Measurements from ENCODE around the gene CKS1B. TPM values are rescaled to one million over a fixed set of nuclear protein-coding genes. Genes with fewer than 3 reads are reported as not detected.
A peak's percentile ranks its signal among the peaks of the same experiment; 100 is the strongest.

Gene CKS1B
- total RNA-seq, 1 experiment from 2014 or later, result 259 TPM

- Histone ChIP-seq H3K9me3 (no peaks in the 10 kb centered on the region), H3K4me3 (ENCODE audit: low read depth, low read length) (peak overlapping the region; percentile 92), H3K36me3 (ENCODE audit: control insufficient read depth, insufficient read depth, low read length) (peaks cover 4% of the 10 kb centered on the region), H3K27me3 (replicated peaks; ENCODE audit: control insufficient read depth, insufficient read depth, low read length) (no peaks in the 10 kb centered on the region), H3K4me1 (peaks cover 25% of the 10 kb centered on the region)
- H3K36me3 Mint-ChIP-seq (ENCODE audit: insufficient read depth, unreplicated experiment), result peaks cover 44% of the 10 kb centered on the region
- no TSS peak for BruUV-seq (replicated peaks)
- intact Hi-C loops (cut with micrococcal nuclease; ENCODE audit: unreplicated experiment), result loop anchor here (1.0 to 5.0 kb wide), 6 partner anchors 15 to 443 kb away; partner anchors contain the start of genes EFNA1, EFNA4 and UBE2Q1
- POLR2A ChIA-PET, result interaction anchor here (0.5 to 2.3 kb wide), 7 partner anchors 18 to 65 kb away, joined by 3 to 7 read pairs (median 4); partner anchors contain the start of genes FLAD1 and PMVK
- H3K27me3 Mint-ChIP-seq (ENCODE audit: insufficient read depth, unreplicated experiment), result no peaks in the 10 kb centered on the region
- CTCF ChIA-PET, result interaction anchor here (0.6 to 3.2 kb wide), 10 partner anchors 11 to 83 kb away, joined by 3 to 16 read pairs (median 4); partner anchors contain the start of gene ADAM15
- no peaks in the 10 kb centered on the region for H3K9me3 Mint-ChIP-seq (ENCODE audit: unreplicated experiment)
- H3K4me1 Mint-ChIP-seq (ENCODE audit: low read depth, unreplicated experiment), result peaks cover 30% of the 10 kb centered on the region
- peak; percentile 100 for DNase-seq
- H3K27ac Mint-ChIP-seq (ENCODE audit: unreplicated experiment), result peak overlapping the region; percentile 96
- H3K4me3 Mint-ChIP-seq (ENCODE audit: unreplicated experiment), result peak overlapping the region; percentile 96
- TF ChIP-seq CTCF (IDR thresholded peaks at IDR 0.05; ENCODE audit: insufficient read depth in 1 of 2, low read depth in 1 of 2, low read length in 1 of 2, severe bottlenecking in 1 of 2, unreplicated experiment in 1 of 2), result peak; percentile 27 to 75
These were observed 27.4 kb downstream of the CKS1B start for GRCh38 chr1:155001675-155002463.

DNA sequence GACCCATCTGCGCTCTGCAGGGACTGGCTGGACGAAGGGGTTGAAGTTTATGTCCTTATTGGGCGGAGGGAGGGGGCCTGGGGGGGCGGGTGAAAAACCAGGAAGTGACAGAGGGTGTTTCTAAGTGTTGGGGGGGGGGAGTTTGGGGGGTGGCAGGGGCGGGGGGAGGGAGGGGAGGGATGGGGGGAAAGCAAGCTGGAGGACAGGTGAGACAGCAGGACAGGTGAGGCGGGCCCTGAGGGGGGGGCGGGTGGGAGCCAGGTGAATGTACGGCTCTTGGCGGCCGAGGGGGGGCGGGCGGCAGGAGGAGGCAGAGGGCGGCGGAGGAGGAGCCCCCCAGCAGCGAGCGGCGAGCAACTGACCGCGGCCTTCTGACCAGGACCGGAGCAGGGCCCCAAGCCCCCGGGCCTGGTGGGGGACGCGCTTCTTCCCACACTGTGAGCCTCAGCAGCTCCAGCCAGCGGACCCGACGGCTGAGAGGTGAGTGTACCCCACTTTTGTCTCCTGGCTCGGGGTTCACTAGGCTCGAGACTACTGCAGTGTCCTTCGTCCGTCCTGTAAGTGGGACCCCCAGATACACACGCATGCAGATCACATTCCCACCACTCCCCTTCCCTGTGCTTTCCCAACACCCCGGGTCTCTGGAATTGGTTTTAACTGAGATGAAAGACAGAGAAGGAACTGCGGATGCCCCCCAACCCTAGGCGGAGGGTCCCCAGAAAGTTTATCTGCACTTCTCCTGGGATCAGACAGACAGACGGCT is 28.2 kb downstream of the CKS1B start, which contains the start of gene ZBTB7B:
Gene ZBTB7B (plus strand): TSS at position 339 of the 763 bp plus-strand sequence. CDS start 11,859 bp downstream, outside the sequence.
- intact Hi-C loops (cut with micrococcal nuclease; ENCODE audit: unreplicated experiment), result loop anchor here (1.0 to 5.0 kb wide), 5 partner anchors 15 to 125 kb away; partner anchors contain the start of genes EFNA1 and EFNA4
- peak; percentile 72 to 80 for DNase-seq
- TF ChIP-seq CTCF (IDR thresholded peaks at IDR 0.05; ENCODE audit: insufficient read depth in 1 of 2, low read depth in 1 of 2, low read length in 1 of 2, severe bottlenecking in 1 of 2, unreplicated experiment in 1 of 2), result peak; percentile 10 to 12
- Histone ChIP-seq H3K4me3 (ENCODE audit: low read depth, low read length) (peak within 1 kb of the TSS; percentile 98), H3K9me3 (no peaks in the 10 kb centered on the region), H3K4me1 (peaks cover 32% of the 10 kb centered on the region), H3K27me3 (replicated peaks; ENCODE audit: control insufficient read depth, insufficient read depth, low read length) (no peaks in the 10 kb centered on the region), H3K36me3 (ENCODE audit: control insufficient read depth, insufficient read depth, low read length) (peaks cover 4% of the 10 kb centered on the region)
- Mint-ChIP-seq H3K4me1 (ENCODE audit: low read depth, unreplicated experiment) (peaks cover 30% of the 10 kb centered on the region), H3K36me3 (ENCODE audit: insufficient read depth, unreplicated experiment) (peaks cover 47% of the 10 kb centered on the region), H3K27ac (ENCODE audit: unreplicated experiment) (peak within 1 kb of the TSS; percentile 96), H3K4me3 (ENCODE audit: unreplicated experiment) (peak within 1 kb of the TSS; percentile 96), H3K9me3 (ENCODE audit: unreplicated experiment) (no peaks in the 10 kb centered on the region), H3K27me3 (ENCODE audit: insufficient read depth, unreplicated experiment) (no peaks in the 10 kb centered on the region)
- BruUV-seq (replicated peaks), result TSS peak; percentile 33
- CTCF ChIA-PET, result interaction anchor here (0.5 to 3.2 kb wide), 10 partner anchors 10 to 82 kb away, joined by 3 to 16 read pairs (median 3); partner anchors contain the start of genes ADAM15 and EFNA3
- POLR2A ChIA-PET, result interaction anchor here (0.5 to 2.3 kb wide), 5 partner anchors 19 to 173 kb away, joined by 3 to 7 read pairs (median 5); partner anchors contain the start of gene FLAD1
